ENCODE results near the gene PAX9.

GRCh38 chr14:36664322-36665193, 2.9 kb downstream of the PAX9 start:
- TF ChIP-seq FOXM1 (IDR thresholded peaks at IDR 0.05; ENCODE audit: borderline replicate concordance) (no peak), SP1 (IDR thresholded peaks at IDR 0.05) (no peak), LEF1 (IDR thresholded peaks at IDR 0.05; ENCODE audit: borderline replicate concordance) (no peak), FOXA1 (IDR thresholded peaks at IDR 0.05) (no peak), ARNT (IDR thresholded peaks at IDR 0.05) (no peak), SUZ12 (IDR thresholded peaks at IDR 0.05) (no peak), BHLHE40 (IDR thresholded peaks at IDR 0.05; ENCODE audit: borderline replicate concordance) (no peak), TARDBP (IDR thresholded peaks at IDR 0.05) (no peak), ELF4 (IDR thresholded peaks at IDR 0.05) (no peak), PKNOX1 (IDR thresholded peaks at IDR 0.05) (no peak), L3MBTL2 (conservative IDR thresholded peaks at IDR 0.05) (no peak), FOXK2 (IDR thresholded peaks at IDR 0.05) (no peak), ZNF384 (IDR thresholded peaks at IDR 0.05) (no peak), HDGF (IDR thresholded peaks at IDR 0.05; ENCODE audit: borderline replicate concordance) (no peak)

Measured in HEK293T (cell line).